GM12872 (cell line): ENCODE results near the gene ATP6V1G3.

Source experiments
- CTCF ChIP-seq: IDR thresholded peaks from 3 replicates; pipeline ENCODE4 v1.5.1; 2011; ENCODE audit warnings: low read depth, mild to moderate bottlenecking, low read length, moderate library complexity; ENCODE audit not compliant: insufficient read depth

Gene ATP6V1G3

GRCh38 chr1:198517623-198518199 lies 22.8 kb downstream of the ATP6V1G3 start:
- no peak for TF ChIP-seq CTCF

- no peak for TF ChIP-seq CTCF
These were observed 40.4 kb downstream of the ATP6V1G3 start for GRCh38 chr1:198500096-198500495.

- TF ChIP-seq CTCF, result no peak
These were observed 40.9 kb downstream of the ATP6V1G3 start for GRCh38 chr1:198499588-198499987.

GRCh38 chr1:198498881-198499280 lies 41.6 kb downstream of the ATP6V1G3 start:
- TF ChIP-seq CTCF, result no peak

GRCh38 chr1:198498103-198498385 lies 42.4 kb downstream of the ATP6V1G3 start:
- no peak for TF ChIP-seq CTCF

- no peak for TF ChIP-seq CTCF
These were observed 43.0 kb downstream of the ATP6V1G3 start for GRCh38 chr1:198497326-198498102.

GRCh38 chr1:198496216-198497143 lies 44.0 kb downstream of the ATP6V1G3 start:
- TF ChIP-seq CTCF, result no peak
